ENCODE measurements around the gene PRSS33.

DNA sequence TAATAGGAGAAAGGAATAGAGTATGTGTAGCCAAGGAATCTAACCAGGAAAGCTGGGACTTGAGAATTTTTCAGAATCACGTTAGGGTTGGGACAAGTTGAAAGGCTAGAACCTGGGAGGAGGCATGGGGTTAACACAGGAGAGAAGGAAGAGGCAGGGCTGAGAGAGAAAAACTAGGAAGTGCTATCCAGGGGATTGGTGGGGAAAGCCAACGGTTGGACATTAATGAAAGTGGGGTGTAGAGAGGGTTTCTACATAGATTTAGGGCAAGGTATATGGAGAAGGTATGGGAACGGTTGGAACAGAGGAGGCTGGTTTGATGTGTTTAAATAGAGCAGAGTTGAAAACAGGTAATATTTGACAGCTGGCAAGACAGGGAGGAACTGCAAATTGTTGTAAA lies 32.2 kb downstream of the PRSS33 start:
- TF ChIP-seq, protein P1, sequence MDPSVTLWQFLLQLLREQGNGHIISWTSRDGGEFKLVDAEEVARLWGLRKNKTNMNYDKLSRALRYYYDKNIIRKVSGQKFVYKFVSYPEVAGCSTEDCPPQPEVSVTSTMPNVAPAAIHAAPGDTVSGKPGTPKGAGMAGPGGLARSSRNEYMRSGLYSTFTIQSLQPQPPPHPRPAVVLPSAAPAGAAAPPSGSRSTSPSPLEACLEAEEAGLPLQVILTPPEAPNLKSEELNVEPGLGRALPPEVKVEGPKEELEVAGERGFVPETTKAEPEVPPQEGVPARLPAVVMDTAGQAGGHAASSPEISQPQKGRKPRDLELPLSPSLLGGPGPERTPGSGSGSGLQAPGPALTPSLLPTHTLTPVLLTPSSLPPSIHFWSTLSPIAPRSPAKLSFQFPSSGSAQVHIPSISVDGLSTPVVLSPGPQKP (IDR thresholded peaks at IDR 0.05; ENCODE audit: low read depth, low read length) = no peak
- TF ChIP-seq, protein P2, sequence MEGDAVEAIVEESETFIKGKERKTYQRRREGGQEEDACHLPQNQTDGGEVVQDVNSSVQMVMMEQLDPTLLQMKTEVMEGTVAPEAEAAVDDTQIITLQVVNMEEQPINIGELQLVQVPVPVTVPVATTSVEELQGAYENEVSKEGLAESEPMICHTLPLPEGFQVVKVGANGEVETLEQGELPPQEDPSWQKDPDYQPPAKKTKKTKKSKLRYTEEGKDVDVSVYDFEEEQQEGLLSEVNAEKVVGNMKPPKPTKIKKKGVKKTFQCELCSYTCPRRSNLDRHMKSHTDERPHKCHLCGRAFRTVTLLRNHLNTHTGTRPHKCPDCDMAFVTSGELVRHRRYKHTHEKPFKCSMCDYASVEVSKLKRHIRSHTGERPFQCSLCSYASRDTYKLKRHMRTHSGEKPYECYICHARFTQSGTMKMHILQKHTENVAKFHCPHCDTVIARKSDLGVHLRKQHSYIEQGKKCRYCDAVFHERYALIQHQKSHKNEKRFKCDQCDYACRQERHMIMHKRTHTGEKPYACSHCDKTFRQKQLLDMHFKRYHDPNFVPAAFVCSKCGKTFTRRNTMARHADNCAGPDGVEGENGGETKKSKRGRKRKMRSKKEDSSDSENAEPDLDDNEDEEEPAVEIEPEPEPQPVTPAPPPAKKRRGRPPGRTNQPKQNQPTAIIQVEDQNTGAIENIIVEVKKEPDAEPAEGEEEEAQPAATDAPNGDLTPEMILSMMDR (IDR thresholded peaks at IDR 0.05) = no peak
- TF ChIP-seq E2F6 (IDR thresholded peaks at IDR 0.05; ENCODE audit: borderline replicate concordance, low read depth) = no peak
- no peak for TF ChIP-seq MYC (IDR thresholded peaks at IDR 0.05; ENCODE audit: borderline replicate concordance, low read length)
- no peak for TF ChIP-seq RCOR1 (IDR thresholded peaks at IDR 0.05; ENCODE audit: low read depth, low read length)
- no peak for TF ChIP-seq KDM5A (IDR thresholded peaks at IDR 0.05)
- TF ChIP-seq, protein P3, sequence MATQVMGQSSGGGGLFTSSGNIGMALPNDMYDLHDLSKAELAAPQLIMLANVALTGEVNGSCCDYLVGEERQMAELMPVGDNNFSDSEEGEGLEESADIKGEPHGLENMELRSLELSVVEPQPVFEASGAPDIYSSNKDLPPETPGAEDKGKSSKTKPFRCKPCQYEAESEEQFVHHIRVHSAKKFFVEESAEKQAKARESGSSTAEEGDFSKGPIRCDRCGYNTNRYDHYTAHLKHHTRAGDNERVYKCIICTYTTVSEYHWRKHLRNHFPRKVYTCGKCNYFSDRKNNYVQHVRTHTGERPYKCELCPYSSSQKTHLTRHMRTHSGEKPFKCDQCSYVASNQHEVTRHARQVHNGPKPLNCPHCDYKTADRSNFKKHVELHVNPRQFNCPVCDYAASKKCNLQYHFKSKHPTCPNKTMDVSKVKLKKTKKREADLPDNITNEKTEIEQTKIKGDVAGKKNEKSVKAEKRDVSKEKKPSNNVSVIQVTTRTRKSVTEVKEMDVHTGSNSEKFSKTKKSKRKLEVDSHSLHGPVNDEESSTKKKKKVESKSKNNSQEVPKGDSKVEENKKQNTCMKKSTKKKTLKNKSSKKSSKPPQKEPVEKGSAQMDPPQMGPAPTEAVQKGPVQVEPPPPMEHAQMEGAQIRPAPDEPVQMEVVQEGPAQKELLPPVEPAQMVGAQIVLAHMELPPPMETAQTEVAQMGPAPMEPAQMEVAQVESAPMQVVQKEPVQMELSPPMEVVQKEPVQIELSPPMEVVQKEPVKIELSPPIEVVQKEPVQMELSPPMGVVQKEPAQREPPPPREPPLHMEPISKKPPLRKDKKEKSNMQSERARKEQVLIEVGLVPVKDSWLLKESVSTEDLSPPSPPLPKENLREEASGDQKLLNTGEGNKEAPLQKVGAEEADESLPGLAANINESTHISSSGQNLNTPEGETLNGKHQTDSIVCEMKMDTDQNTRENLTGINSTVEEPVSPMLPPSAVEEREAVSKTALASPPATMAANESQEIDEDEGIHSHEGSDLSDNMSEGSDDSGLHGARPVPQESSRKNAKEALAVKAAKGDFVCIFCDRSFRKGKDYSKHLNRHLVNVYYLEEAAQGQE (IDR thresholded peaks at IDR 0.05) = no peak
- TF ChIP-seq EP300 (IDR thresholded peaks at IDR 0.05) = no peak
- no peak for TF ChIP-seq CEBPB (IDR thresholded peaks at IDR 0.05)
